ES-I3 (cell line): Measurements from ENCODE around the gene HDAC7.

ENCODE experiments used
- H3K36me3 ChIP-seq: 2 replicates; pipeline ENCODE4 v1.6.1; 2013; ENCODE audit warnings: mild to moderate bottlenecking, low read length, control low read depth, moderate library complexity; ENCODE audit not compliant: insufficient read depth
- H3K4me1 ChIP-seq: 2 replicates; pipeline ENCODE4 v1.6.1; 2013; ENCODE audit warnings: mild to moderate bottlenecking, control low read depth, low read length; ENCODE audit not compliant: insufficient read depth
- H3K9ac ChIP-seq: 2 replicates; pipeline ENCODE4 v1.6.1; 2013; ENCODE audit warnings: low read depth, mild to moderate bottlenecking, low read length, moderate library complexity
- H3K9me3 ChIP-seq: 2 replicates; pipeline ENCODE4 v1.6.1; 2013; ENCODE audit warnings: mild to moderate bottlenecking, low read length, moderate library complexity; ENCODE audit not compliant: control insufficient read depth, insufficient read depth

Gene HDAC7

DNA sequence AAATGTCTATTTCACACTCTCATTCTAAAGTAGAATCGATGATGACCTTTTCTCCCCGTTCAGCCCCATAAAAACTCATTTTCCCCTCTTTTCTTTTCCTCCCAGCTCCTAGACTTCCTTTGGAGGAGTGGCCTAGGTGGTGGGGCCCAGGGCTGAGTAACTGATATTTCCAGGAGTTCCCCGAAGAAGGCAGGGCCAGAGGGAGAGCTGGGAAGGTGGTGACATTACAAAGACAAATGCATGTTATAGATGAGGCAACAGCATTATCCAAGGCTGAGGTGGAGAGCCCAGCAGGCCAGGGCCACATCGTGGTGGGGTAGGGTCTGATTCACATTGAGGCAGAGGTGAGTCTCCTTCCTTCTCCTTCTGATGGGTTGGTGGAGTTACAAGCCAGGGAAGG lies 22.2 kb upstream of the HDAC7 start:
- Histone ChIP-seq H3K9ac (no peak overlapping the region), H3K36me3 (no peaks in the 10 kb centered on the region), H3K4me1 (peaks cover 34% of the 10 kb centered on the region), H3K9me3 (no peaks in the 10 kb centered on the region)

DNA sequence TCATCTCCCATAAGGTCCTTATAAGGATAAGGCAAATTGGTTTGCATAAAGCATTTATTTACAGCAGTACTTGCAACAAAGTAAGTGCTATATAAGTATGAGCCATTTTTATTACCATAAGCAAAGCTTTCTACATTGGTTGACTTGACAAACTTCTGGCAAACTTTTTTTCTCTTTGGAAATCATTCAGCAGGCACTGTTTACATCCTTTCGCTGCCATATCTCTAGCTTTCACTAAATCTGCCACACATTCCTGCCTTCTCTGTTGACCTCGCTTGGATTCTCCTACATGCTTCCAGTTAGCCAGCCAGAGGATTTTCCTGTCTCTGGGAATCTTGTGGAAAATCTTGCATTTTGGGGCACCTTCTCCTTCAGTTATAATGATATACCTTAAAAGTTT lies 21.8 kb upstream of the HDAC7 start:
- Histone ChIP-seq H3K4me1 (peaks cover 34% of the 10 kb centered on the region), H3K36me3 (no peaks in the 10 kb centered on the region), H3K9me3 (no peaks in the 10 kb centered on the region), H3K9ac (no peak overlapping the region)

DNA sequence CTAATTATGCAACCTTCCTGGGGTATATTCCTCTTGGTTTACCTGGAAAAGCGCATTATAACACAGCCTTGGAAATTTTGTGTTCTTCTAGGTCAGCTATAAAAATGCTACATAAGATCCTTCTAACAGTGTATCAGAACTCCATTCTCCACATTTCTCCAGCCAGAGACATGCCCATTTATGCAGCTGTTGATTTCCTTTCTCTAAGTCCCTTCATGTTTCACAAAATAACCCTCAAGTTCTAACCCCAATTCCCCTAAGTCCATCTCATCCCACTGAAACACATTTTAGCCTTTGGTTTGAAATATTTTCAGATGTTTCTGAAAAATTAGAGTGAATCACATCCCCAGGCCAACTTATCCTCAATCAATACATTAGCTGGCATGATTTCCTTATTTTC lies 20.9 kb upstream of the HDAC7 start:
- Histone ChIP-seq H3K4me1 (peaks cover 39% of the 10 kb centered on the region), H3K9ac (no peak overlapping the region), H3K36me3 (no peaks in the 10 kb centered on the region), H3K9me3 (no peaks in the 10 kb centered on the region)

DNA sequence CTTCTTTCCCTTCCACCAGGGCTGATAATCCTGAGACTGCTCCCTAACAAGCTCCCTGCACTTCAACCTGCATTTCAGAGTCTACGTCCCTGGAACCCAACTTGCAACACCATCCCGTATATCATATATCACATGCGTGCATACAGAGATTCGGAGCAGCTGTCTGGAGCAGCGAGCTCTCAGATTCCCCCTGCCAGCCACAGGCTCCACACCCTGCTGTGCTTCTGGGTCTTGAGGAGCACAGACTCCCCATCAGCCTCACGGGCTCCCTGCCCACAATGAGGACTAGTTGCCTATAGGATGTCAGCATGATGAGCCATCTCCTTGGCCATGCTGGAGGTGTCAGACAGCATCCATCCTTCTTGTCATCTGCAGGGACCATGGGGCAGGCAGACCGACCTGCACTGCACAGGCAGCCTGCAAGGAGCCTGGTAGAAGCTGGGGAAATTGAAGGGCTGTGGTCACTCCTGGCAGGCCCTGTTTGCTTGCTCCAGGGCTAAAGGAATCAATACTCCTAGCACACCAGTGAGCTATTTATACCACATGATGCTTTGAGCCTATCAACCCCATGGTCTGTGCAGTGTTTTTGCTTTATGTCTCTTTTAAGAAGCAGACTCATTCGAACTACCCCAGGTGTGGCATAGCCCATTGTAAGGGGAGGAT lies 19.6 kb upstream of the HDAC7 start:
- Histone ChIP-seq H3K9ac (no peak overlapping the region), H3K9me3 (no peaks in the 10 kb centered on the region), H3K36me3 (no peaks in the 10 kb centered on the region), H3K4me1 (peaks cover 43% of the 10 kb centered on the region)

DNA sequence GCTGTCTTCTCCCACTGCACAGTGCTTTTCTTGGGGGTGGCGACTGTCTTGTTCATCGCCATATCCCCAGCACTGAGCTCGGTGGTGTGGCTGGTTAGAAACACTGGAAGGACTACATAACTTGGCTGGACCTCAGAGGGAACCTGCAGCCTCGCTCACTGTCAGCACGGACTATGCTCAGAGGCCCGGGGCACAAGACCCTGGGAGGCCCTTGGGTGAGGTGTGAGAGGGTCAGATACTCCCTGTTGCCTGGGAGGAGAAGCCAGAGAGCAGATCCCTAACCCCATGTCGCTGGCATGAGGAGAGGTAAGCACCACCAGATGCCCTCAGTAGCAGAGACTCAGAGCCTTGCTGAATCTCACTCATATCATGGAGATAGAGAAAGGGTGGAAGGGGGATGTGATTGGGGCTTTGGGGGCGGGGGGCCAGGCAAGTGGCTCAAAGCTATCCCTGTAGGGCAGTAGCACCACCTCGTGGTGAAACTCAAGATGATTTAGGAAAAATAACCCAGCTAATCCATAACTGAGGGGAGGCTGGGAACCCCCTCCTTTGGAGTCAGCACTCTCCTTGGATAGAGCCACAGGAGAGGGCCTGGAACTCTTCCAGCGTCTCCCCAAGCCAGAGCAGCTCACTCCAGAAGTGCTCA lies 18.7 kb upstream of the HDAC7 start:
- Histone ChIP-seq H3K36me3 (no peaks in the 10 kb centered on the region), H3K9me3 (no peaks in the 10 kb centered on the region), H3K9ac (no peak overlapping the region), H3K4me1 (peaks cover 37% of the 10 kb centered on the region)

DNA sequence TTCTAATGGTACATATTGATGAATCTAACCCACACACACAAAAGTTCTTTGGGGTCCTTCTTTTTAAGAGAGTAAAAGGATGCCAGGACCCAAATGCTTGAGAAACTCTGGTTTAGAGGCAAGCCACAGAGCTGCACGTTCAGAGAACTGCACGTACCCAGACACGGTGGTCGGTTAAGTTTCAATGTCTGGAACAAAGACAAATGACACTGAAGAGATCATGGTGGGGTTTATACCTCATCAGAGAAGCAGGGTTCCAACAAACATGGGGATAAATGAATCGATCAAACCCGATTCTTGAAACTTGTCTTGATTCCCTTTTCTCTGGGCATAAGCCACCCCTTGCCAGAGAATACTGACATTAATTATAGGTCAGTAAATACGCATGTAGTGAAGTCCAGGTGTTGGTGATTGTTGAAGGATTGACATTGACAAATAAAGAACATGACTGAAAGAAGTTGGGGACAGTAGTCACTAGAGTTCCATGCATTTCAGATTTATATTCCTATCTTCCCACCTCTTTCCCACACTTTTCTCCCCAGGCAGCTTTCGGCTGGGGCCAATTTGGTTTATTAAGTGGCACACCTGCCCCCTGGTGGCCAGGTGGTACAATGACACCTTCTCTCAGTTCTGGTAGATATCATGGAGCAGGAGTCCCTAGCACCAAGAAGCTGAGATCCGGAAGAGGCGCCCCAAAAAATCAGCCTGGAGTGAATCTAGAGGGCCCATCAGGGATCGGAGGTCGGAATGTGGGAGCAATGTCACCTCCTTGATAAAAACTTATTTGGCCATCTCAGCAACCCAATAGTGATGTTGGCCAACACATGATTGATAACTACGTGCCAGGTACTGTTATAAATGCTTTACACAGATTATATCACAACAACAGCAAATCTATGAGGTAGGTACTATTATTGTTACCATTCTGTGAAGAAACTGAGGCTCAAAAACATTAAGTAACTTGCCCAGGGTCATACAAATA lies 17.8 kb upstream of the HDAC7 start:
- H3K4me1 ChIP-seq = peaks cover 29% of the 10 kb centered on the region
- H3K36me3 ChIP-seq = no peaks in the 10 kb centered on the region
- H3K9me3 ChIP-seq = no peaks in the 10 kb centered on the region
- H3K9ac ChIP-seq = no peak overlapping the region

DNA sequence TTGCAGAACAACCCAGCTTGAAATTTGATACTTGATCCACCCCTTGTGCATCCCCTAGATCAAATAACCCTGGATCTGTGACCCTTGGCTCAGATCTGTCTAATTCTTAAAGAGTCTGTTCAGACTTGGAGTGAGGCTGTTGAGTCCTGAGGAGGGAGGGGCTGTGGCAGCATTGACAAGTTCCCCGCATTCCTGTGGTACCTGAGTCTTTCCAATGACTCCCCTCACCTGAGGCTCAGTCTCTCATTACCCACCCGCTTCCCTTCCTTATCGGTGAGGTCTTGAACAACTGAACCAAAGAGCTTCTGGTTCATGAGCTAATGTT lies 16.1 kb upstream of the HDAC7 start:
- Histone ChIP-seq H3K9me3 (no peaks in the 10 kb centered on the region), H3K4me1 (peaks cover 22% of the 10 kb centered on the region), H3K9ac (no peak overlapping the region), H3K36me3 (no peaks in the 10 kb centered on the region)

DNA sequence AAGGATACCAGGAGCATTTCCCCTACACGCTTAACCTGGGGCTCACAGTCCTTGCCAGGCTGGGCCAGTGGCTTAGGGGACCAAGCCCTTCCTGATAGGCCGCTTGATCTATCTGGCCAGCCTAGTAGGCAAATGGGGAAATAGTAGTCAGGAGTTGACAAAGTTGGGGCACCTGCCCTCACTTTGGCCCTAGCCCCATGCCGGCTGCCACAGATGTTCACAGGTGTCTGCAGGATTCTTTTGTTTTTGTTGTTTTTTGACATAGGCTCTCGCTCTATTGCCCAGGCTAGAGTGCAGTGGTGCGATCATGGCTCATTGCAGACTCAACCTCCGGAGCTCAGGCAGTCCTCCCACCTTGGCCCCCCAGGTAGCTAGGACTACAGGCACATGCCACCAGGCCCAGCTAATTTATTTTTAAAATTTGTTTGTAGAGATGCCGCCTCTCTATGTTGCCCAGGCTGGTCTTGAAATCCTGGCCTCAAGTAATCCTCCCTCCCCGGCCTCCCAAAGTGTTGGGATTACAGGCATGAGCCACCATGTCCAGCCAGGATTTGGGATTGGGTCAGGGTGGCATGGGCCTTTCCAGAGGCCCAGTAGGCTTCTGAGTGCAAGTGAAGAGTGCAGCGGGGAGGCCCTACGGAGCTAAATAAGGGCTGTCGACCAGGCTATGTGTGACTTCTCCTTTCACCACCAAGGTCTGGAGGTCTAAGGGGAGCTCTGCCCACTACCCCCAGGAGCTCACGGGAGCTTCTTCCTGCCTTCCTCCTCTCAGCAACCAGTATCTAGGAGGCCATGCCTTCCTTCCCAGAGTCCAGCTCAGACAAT lies 15.5 kb upstream of the HDAC7 start:
- H3K4me1 ChIP-seq = peaks cover 22% of the 10 kb centered on the region
- no peaks in the 10 kb centered on the region for H3K9me3 ChIP-seq
- H3K9ac ChIP-seq = no peak overlapping the region
- no peaks in the 10 kb centered on the region for H3K36me3 ChIP-seq

DNA sequence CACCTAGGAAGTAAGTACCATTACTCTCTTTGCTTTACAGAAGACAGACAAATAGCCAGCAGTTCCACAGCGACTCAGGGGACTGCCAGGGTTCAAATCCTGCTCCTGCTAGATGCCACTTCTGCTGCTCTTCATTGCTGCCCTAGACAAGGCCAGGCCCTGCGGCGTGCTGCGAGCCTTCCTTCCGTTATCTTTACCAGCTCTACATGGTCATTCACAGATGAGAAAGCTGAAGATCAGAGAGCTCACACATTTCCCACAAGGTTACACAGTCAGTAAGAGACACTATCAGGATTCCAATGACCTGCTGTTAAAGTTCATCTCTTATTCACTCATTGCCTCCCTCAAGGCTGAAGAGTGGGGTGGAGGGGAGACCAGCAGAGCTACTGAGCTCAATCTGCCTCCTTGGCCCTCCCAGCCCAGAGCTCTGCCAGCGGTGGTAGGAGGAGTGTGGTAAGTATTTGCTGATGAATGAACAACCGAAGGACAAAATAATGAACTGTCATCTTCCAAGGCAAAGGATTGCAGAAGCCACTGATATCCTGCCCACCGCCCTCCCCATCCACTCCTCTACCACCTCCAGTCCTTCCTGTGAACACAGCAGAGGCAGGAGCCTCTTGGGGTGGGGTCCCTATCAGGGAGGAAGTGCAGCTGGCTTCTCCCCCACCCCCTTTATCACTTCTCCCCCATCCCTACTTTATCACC lies 14.6 kb upstream of the HDAC7 start:
- no peaks in the 10 kb centered on the region for H3K9me3 ChIP-seq
- H3K4me1 ChIP-seq = peaks cover 25% of the 10 kb centered on the region
- no peaks in the 10 kb centered on the region for H3K36me3 ChIP-seq
- no peak overlapping the region for H3K9ac ChIP-seq

DNA sequence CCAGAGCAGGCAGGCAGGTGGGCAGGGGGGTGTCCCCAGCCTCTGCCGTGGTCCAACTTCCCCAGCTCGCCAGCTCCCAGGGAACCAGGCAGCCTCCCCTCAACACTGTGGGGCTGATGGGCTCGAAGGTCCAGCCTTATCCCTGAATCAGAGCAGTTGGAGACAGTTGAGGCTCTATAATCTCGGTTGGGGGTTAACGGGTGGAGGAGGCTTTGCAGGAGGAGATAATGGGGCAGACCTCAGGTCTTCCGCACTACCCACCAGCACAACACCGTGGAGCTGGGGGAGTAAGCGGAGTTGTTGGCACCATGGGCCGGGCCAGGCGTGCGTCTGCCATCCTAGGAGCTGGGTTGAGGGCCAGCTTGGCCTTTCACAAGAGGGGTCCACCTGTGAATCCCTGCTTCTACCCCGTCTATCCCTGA lies 13.9 kb upstream of the HDAC7 start:
- Histone ChIP-seq H3K4me1 (peaks cover 24% of the 10 kb centered on the region), H3K9ac (no peak overlapping the region), H3K9me3 (no peaks in the 10 kb centered on the region), H3K36me3 (no peaks in the 10 kb centered on the region)

DNA sequence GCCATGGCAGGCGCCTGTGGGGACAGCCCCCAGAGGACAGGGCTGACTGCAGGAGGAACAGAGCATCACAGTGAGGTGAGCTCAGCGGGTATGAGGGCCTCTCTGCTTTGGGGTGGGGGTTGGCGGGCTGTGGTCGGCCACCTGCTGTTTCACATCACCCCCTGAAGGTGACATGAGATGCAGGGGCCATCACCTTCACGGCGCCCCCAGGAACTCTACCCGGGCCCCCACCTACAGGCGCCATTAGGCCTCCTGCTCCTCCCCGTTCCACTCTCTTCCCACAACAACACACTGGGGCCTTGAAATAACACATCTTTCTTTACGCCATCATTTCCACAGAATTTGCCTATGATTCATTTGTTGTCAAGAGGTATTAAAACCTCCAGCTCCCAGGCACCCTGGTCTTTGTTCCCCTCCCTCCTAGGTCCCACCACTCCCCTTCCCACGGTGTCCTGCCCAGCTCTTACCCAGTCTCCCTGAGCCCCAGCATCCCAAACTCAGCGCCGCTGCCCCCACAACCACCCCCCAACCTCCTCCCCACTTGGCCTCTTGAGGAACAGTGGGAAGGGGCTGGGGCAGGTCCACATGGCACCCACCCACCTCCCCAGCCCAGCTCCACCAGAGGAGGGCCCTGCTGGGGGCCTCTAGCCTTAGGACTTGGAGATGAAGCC lies 12.7 kb upstream of the HDAC7 start:
- H3K36me3 ChIP-seq = no peaks in the 10 kb centered on the region
- H3K9ac ChIP-seq = no peak overlapping the region
- peaks cover 26% of the 10 kb centered on the region for H3K4me1 ChIP-seq
- H3K9me3 ChIP-seq = no peaks in the 10 kb centered on the region

DNA sequence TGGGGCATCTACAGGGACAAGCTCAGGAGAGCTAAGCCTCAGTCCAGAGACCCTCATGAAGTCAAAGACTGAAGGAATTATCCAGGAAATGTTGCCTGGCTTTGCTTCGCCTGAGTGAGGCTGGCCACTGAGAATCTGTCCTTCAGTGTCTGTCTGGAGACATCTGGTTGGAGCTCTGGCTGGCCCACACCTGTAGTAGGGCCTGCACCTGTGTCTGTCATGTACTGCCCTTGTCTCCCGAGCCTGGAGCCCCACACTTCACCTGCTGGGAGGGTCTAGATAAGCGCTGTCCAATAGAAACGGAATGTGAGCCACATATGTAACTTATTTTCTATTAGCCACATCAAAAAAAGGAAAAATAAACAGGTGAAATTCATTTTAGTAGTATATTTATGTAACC lies 9.9 kb upstream of the HDAC7 start:
- Histone ChIP-seq H3K9me3 (no peaks in the 10 kb centered on the region), H3K36me3 (no peaks in the 10 kb centered on the region), H3K9ac (no peak overlapping the region; the same call in 1 of the 2 replicates), H3K4me1 (peaks cover 28% of the 10 kb centered on the region)

DNA sequence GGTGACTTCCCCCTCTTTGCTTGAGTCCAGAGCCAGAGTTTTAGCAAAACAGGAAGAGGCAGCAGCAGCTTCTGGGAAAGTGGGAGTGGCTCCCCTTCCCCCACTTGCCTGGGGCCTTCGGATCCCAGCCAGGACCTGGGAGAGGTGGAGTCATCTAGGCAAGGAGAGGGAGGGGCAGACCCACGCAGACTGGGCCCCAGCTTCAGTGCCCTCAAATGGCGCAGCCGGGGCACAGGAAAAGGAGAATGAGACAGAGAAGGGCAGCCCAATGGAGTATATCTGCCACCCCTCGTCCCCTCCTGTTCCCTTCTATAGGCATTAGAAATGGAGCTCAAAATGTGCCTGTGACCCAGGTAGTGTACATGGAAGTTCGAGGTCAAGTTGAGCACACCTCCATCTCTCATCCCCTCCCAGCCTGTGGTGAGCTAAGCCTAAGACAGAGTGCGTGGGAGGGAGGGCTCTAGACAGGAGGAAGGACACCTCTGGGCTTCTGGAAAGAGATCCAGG lies 9.3 kb upstream of the HDAC7 start:
- Histone ChIP-seq H3K36me3 (no peaks in the 10 kb centered on the region), H3K9ac (peak overlapping the region; percentile 22; the same call in 1 of the 2 replicates), H3K9me3 (no peaks in the 10 kb centered on the region), H3K4me1 (peaks cover 27% of the 10 kb centered on the region)
